ENCODE measurements around the gene IMMP2L. TPM values are rescaled to one million over a fixed set of nuclear protein-coding genes. Genes with fewer than 3 reads are reported as not detected.

IMMP2L gene
- total RNA-seq, 2 experiments from 2014 or later = 8.9 to 18.7 TPM

GRCh38 chr7:110800984-110801383 is 761.3 kb downstream of the IMMP2L start:
- no peaks in the 10 kb centered on the region for H3K4me1 ChIP-seq (ENCODE audit: insufficient read depth, low read length)
- no peaks in the 10 kb centered on the region for H3K27me3 Mint-ChIP-seq
- H3K27ac ChIP-seq (ENCODE audit: low read depth in 1 of 2, low read length in 2 of 2) = no peak overlapping the region
- no peak for DNase-seq
- no peak overlapping the region for H3K4me3 ChIP-seq (ENCODE audit: low read length)
- ChIA-PET CTCF (no interaction called here), POLR2A (no interaction called here)
- TF ChIP-seq CTCF (IDR thresholded peaks at IDR 0.05) = no peak
- no peaks in the 10 kb centered on the region for H3K36me3 Mint-ChIP-seq (ENCODE audit: low read depth)
- no peak overlapping the region for H3K4me3 Mint-ChIP-seq
- no peaks in the 10 kb centered on the region for H3K27me3 ChIP-seq (ENCODE audit: control insufficient read depth in 1 of 2, insufficient read depth in 2 of 2, low read length in 2 of 2)
- H3K9me3 Mint-ChIP-seq = peaks cover 1% of the 10 kb centered on the region
- intact Hi-C loops (cut with DNase I, micrococcal nuclease) = no loop called here
- H3K27ac Mint-ChIP-seq = no peak overlapping the region
- no peak for ATAC-seq (ENCODE audit: poor library complexity)
- H3K4me1 Mint-ChIP-seq (ENCODE audit: low read depth) = no peaks in the 10 kb centered on the region
- no peaks in the 10 kb centered on the region for H3K9me3 ChIP-seq (ENCODE audit: control insufficient read depth in 1 of 2, insufficient read depth in 1 of 2, low read length in 2 of 2)
- H3K36me3 ChIP-seq (ENCODE audit: insufficient read depth, low read length) = no peaks in the 10 kb centered on the region

- Mint-ChIP-seq H3K27me3 (no peaks in the 10 kb centered on the region), H3K4me1 (ENCODE audit: low read depth) (no peaks in the 10 kb centered on the region), H3K4me3 (no peak overlapping the region), H3K36me3 (ENCODE audit: low read depth) (no peaks in the 10 kb centered on the region), H3K27ac (no peak overlapping the region), H3K9me3 (peaks cover 3% of the 10 kb centered on the region)
- DNase-seq (no peak), ATAC-seq (ENCODE audit: poor library complexity) (no peak)
- Histone ChIP-seq H3K27me3 (ENCODE audit: control insufficient read depth in 1 of 2, insufficient read depth in 2 of 2, low read length in 2 of 2) (no peaks in the 10 kb centered on the region), H3K4me1 (ENCODE audit: insufficient read depth, low read length) (no peaks in the 10 kb centered on the region), H3K9me3 (ENCODE audit: control insufficient read depth in 1 of 2, insufficient read depth in 1 of 2, low read length in 2 of 2) (peaks cover 0 to 3% of the 10 kb centered on the region in 2 experiments), H3K27ac (ENCODE audit: low read depth in 1 of 2, low read length in 2 of 2) (no peak overlapping the region), H3K36me3 (ENCODE audit: insufficient read depth, low read length) (no peaks in the 10 kb centered on the region), H3K4me3 (ENCODE audit: low read length) (no peak overlapping the region)
- intact Hi-C loops (cut with DNase I, micrococcal nuclease) = no loop called here
- CTCF ChIA-PET = no interaction called here
- POLR2A ChIA-PET = no interaction called here
- no peak for TF ChIP-seq CTCF (IDR thresholded peaks at IDR 0.05)
These were observed 764.6 kb downstream of the IMMP2L start for GRCh38 chr7:110797656-110798055.

- Mint-ChIP-seq H3K36me3 (ENCODE audit: low read depth) (no peaks in the 10 kb centered on the region), H3K27me3 (no peaks in the 10 kb centered on the region), H3K9me3 (peaks cover 2% of the 10 kb centered on the region), H3K4me1 (ENCODE audit: low read depth) (no peaks in the 10 kb centered on the region), H3K27ac (no peak overlapping the region), H3K4me3 (no peak overlapping the region)
- Histone ChIP-seq H3K4me1 (ENCODE audit: insufficient read depth, low read length) (no peaks in the 10 kb centered on the region), H3K27ac (ENCODE audit: low read depth in 1 of 2, low read length in 2 of 2) (no peak overlapping the region), H3K36me3 (ENCODE audit: insufficient read depth, low read length) (no peaks in the 10 kb centered on the region), H3K9me3 (ENCODE audit: control insufficient read depth in 1 of 2, insufficient read depth in 1 of 2, low read length in 2 of 2) (peaks cover 0 to 3% of the 10 kb centered on the region in 2 experiments), H3K4me3 (ENCODE audit: low read length) (no peak overlapping the region), H3K27me3 (ENCODE audit: control insufficient read depth in 1 of 2, insufficient read depth in 2 of 2, low read length in 2 of 2) (no peaks in the 10 kb centered on the region)
- TF ChIP-seq CTCF (IDR thresholded peaks at IDR 0.05) = no peak
- intact Hi-C loops (cut with DNase I, micrococcal nuclease) = no loop called here
- ChIA-PET POLR2A (interaction anchor here (0.5 to 0.6 kb wide), 2 partner anchors 317 to 456 kb away, joined by 3 read pairs; no protein-coding TSS in a partner anchor), CTCF (no interaction called here)
- DNase-seq (no peak), ATAC-seq (ENCODE audit: poor library complexity) (no peak)
These were observed 771.3 kb downstream of the IMMP2L start for GRCh38 chr7:110790992-110791391.
